ENCODE measurements around the gene NFIX. TPM values are rescaled to one million over a fixed set of nuclear protein-coding genes. Genes with fewer than 3 reads are reported as not detected.

Gene NFIX
- total and polyA plus RNA-seq, 9 of the 15 experiments (the other 6 are each of a cell fraction or from before 2014, with no cell fraction given) = 0.28 to 26.8 (median 5.4) TPM

DNA sequence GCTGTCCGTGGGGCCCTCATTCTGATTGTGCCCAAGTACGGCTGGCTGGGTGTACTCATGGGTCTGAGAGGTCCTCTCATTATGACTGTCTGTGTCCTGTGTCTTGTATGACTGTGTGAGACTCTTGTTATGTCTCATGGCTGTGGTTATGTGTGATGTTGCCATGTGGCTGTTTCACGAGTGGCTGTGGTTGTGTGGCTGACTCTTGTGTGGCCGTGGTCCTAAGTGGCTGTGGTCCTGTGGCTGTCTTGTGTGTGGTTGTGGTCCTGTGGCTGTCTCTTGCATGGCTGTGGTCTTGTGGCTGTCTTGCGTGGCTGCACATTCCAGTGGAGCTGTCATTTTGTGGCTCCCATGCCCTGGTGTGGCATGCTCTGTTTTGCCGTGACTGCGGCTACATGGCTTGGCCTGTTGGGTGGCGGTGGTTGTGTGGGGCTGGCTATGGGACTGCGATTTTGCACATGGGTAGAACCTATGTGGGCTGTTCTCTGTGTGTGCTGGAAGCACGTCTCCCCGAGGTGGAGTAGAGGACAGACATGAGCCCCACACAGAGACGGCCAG is 104.8 kb downstream of the NFIX start (continued):
- TF ChIP-seq, protein P1, sequence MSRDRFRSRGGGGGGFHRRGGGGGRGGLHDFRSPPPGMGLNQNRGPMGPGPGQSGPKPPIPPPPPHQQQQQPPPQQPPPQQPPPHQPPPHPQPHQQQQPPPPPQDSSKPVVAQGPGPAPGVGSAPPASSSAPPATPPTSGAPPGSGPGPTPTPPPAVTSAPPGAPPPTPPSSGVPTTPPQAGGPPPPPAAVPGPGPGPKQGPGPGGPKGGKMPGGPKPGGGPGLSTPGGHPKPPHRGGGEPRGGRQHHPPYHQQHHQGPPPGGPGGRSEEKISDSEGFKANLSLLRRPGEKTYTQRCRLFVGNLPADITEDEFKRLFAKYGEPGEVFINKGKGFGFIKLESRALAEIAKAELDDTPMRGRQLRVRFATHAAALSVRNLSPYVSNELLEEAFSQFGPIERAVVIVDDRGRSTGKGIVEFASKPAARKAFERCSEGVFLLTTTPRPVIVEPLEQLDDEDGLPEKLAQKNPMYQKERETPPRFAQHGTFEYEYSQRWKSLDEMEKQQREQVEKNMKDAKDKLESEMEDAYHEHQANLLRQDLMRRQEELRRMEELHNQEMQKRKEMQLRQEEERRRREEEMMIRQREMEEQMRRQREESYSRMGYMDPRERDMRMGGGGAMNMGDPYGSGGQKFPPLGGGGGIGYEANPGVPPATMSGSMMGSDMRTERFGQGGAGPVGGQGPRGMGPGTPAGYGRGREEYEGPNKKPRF (IDR thresholded peaks at IDR 0.05; ENCODE audit: low read depth, low read length) = no peak
- TF ChIP-seq BDP1 (IDR thresholded peaks at IDR 0.05; ENCODE audit: insufficient read depth, insufficient read length) (no peak), HDAC2 (IDR thresholded peaks at IDR 0.05) (peak; percentile 44; the same call in 1 of the 2 replicates), U2AF2 (optimal IDR thresholded peaks at IDR 0.05; ENCODE audit: low read depth, low read length) (no peak), RBM14 (IDR thresholded peaks at IDR 0.05; ENCODE audit: borderline replicate concordance, insufficient read depth, low read depth, low read length) (no peak), ILF3 (IDR thresholded peaks at IDR 0.05; ENCODE audit: borderline replicate concordance) (no peak), POLR3A (IDR thresholded peaks at IDR 0.05; ENCODE audit: borderline replicate concordance, extremely low read depth, insufficient read depth, insufficient read length) (no peak), ZNF699 (CRISPR knock-in tag; IDR thresholded peaks at IDR 0.05; ENCODE audit: insufficient replicate concordance) (no peak), SAP30 (IDR thresholded peaks at IDR 0.05; ENCODE audit: borderline replicate concordance, insufficient read depth, low read depth, low read length, poor library complexity, severe bottlenecking) (no peak), HNRNPH1 (optimal IDR thresholded peaks at IDR 0.05; ENCODE audit: low read depth, low read length) (no peak), PCBP2 (IDR thresholded peaks at IDR 0.05; ENCODE audit: low read depth, low read length, poor library complexity, severe bottlenecking) (no peak), NFYB (IDR thresholded peaks at IDR 0.05; ENCODE audit: extremely low read depth, insufficient read length) (no peak), ZC3H8 (IDR thresholded peaks at IDR 0.05) (peak; percentile 78; the same call in 1 of the 2 replicates), XRCC3 (IDR thresholded peaks at IDR 0.05) (no peak), NR1H2 (CRISPR knock-in tag; IDR thresholded peaks at IDR 0.05) (peak; percentile 72)
- TF ChIP-seq, protein P2, sequence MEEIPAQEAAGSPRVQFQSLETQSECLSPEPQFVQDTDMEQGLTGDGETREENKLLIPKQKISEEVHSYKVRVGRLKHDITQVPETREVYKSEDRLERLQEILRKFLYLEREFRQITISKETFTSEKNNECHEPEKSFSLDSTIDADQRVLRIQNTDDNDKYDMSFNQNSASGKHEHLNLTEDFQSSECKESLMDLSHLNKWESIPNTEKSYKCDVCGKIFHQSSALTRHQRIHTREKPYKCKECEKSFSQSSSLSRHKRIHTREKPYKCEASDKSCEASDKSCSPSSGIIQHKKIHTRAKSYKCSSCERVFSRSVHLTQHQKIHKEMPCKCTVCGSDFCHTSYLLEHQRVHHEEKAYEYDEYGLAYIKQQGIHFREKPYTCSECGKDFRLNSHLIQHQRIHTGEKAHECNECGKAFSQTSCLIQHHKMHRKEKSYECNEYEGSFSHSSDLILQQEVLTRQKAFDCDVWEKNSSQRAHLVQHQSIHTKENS (CRISPR knock-in tag; IDR thresholded peaks at IDR 0.05) = no peak
- TF ChIP-seq, protein P3, sequence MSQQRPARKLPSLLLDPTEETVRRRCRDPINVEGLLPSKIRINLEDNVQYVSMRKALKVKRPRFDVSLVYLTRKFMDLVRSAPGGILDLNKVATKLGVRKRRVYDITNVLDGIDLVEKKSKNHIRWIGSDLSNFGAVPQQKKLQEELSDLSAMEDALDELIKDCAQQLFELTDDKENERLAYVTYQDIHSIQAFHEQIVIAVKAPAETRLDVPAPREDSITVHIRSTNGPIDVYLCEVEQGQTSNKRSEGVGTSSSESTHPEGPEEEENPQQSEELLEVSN (IDR thresholded peaks at IDR 0.05; ENCODE audit: borderline replicate concordance in 1 of 2, extremely low read depth in 1 of 2, insufficient read depth in 1 of 2, insufficient read length in 1 of 2, low read depth in 1 of 2, low read length in 1 of 2, poor library complexity in 1 of 2, severe bottlenecking in 1 of 2) = no peak
- TF ChIP-seq, protein P4, sequence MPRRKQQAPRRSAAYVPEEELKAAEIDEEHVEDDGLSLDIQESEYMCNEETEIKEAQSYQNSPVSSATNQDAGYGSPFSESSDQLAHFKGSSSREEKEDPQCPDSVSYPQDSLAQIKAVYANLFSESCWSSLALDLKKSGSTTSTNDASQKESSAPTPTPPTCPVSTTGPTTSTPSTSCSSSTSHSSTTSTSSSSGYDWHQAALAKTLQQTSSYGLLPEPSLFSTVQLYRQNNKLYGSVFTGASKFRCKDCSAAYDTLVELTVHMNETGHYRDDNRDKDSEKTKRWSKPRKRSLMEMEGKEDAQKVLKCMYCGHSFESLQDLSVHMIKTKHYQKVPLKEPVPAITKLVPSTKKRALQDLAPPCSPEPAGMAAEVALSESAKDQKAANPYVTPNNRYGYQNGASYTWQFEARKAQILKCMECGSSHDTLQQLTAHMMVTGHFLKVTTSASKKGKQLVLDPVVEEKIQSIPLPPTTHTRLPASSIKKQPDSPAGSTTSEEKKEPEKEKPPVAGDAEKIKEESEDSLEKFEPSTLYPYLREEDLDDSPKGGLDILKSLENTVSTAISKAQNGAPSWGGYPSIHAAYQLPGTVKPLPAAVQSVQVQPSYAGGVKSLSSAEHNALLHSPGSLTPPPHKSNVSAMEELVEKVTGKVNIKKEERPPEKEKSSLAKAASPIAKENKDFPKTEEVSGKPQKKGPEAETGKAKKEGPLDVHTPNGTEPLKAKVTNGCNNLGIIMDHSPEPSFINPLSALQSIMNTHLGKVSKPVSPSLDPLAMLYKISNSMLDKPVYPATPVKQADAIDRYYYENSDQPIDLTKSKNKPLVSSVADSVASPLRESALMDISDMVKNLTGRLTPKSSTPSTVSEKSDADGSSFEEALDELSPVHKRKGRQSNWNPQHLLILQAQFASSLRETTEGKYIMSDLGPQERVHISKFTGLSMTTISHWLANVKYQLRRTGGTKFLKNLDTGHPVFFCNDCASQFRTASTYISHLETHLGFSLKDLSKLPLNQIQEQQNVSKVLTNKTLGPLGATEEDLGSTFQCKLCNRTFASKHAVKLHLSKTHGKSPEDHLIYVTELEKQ (CRISPR knock-in tag; IDR thresholded peaks at IDR 0.05) = no peak
